DND-41 (cell line): Measurements from ENCODE around the gene HCST.

ENCODE experiments used
- ATAC-seq: fragments of 200-7000 bp; cut with Tn5 transposase; 3 replicates; pipeline ENCODE4 v1.9.1; 2021; ENCODE audit warnings: low read depth; ENCODE audit not compliant: insufficient read depth
- DNase-seq: peaks from one replicate; pipeline ENCODE4 v3.0.0-alpha.2; 2020
- H2AFZ ChIP-seq: 2 replicates; pipeline ENCODE4 v1.6.0; 2012; ENCODE audit warnings: low read depth, low read length
- H3K27ac ChIP-seq: 2 replicates; pipeline ENCODE4 v1.5.1; 2012; ENCODE audit warnings: low read length, inconsistent platforms
- H3K27me3 ChIP-seq: fragments of 200-600 bp; sonication (generic); 2 replicates; pipeline ENCODE4 v1.6.0; 2012; ENCODE audit warnings: low read length, mild to moderate bottlenecking, inconsistent platforms; ENCODE audit not compliant: insufficient read depth, poor library complexity
- H3K36me3 ChIP-seq: 2 replicates; pipeline ENCODE4 v1.5.1; 2012; ENCODE audit warnings: low read length, inconsistent platforms; ENCODE audit not compliant: insufficient read depth
- H3K4me1 ChIP-seq: 2 replicates; pipeline ENCODE4 v1.5.1; 2012; ENCODE audit warnings: mild to moderate bottlenecking, low read length; ENCODE audit not compliant: insufficient read depth
- H3K4me2 ChIP-seq: 2 replicates; pipeline ENCODE4 v1.6.0; 2012; ENCODE audit warnings: mild to moderate bottlenecking, moderate library complexity, low read length, inconsistent platforms; ENCODE audit not compliant: insufficient read depth
- H3K4me3 ChIP-seq, 2 experiments: fragments of 200-600 bp in 1 of 2; shearing (Covaris generic) in 1 of 2; 2 replicates each; pipeline ENCODE4 v1.5.1; 2012 to 2016; ENCODE audit warnings: inconsistent platforms in 2 of 2, low read length in 2 of 2, mild to moderate bottlenecking in 2 of 2, low read depth in 1 of 2, moderate library complexity in 1 of 2
- H3K79me2 ChIP-seq: 2 replicates; pipeline ENCODE4 v1.6.0; 2012; ENCODE audit warnings: low read length, inconsistent platforms; ENCODE audit not compliant: insufficient read depth
- H3K9ac ChIP-seq: 2 replicates; pipeline ENCODE4 v1.6.0; 2012; ENCODE audit warnings: low read depth, mild to moderate bottlenecking, inconsistent platforms, low read length, moderate library complexity
- H3K9me3 ChIP-seq: 2 replicates; pipeline ENCODE4 v1.5.1; 2012; ENCODE audit warnings: low read length, moderate library complexity, mild to moderate bottlenecking, inconsistent platforms; ENCODE audit not compliant: insufficient read depth, severe bottlenecking
- H4K20me1 ChIP-seq: 2 replicates; pipeline ENCODE4 v1.6.0; 2012; ENCODE audit warnings: low read length; ENCODE audit not compliant: insufficient read depth
- CTCF ChIP-seq: IDR thresholded peaks from 2 replicates; pipeline ENCODE4 v1.5.1; 2012; ENCODE audit warnings: borderline replicate concordance, low read length, moderate library complexity, mild to moderate bottlenecking; ENCODE audit not compliant: poor library complexity, severe bottlenecking; ENCODE audit errors: extremely low read depth
- EZH2 ChIP-seq: IDR thresholded peaks from 3 replicates; pipeline ENCODE4 v1.6.1; 2012; ENCODE audit warnings: borderline replicate concordance, low read depth, mild to moderate bottlenecking, moderate library complexity, low read length, inconsistent platforms; ENCODE audit not compliant: severe bottlenecking

HCST gene

GRCh38 chr19:35943321-35944301 lies 41.3 kb downstream of the HCST start:
- H4K20me1 ChIP-seq: peaks cover 22% of the 10 kb centered on the region
- H3K9ac ChIP-seq: no peak overlapping the region
- H3K4me2 ChIP-seq: no peak overlapping the region
- peaks cover 8% of the 10 kb centered on the region for H3K4me1 ChIP-seq
- no peaks in the 10 kb centered on the region for H3K9me3 ChIP-seq
- H2AFZ ChIP-seq: no peak overlapping the region
- H3K79me2 ChIP-seq: 0 out of 2 replicates have a peak, but pooled peaks cover 3% of the 10 kb centered on the region
- peaks cover 32% of the 10 kb centered on the region for H3K36me3 ChIP-seq
- H3K27ac ChIP-seq: no peak overlapping the region
- H3K4me3 ChIP-seq: no peak overlapping the region
- TF ChIP-seq CTCF (no peak), EZH2 (no peak)
- DNase-seq (no peak), ATAC-seq (no peak)
- no peaks in the 10 kb centered on the region for H3K27me3 ChIP-seq

- H2AFZ ChIP-seq: no peak overlapping the region
- H3K4me2 ChIP-seq: no peak overlapping the region
- H4K20me1 ChIP-seq: peaks cover 19% of the 10 kb centered on the region
- ATAC-seq (no peak), DNase-seq (no peak)
- H3K9ac ChIP-seq: no peak overlapping the region
- no peaks in the 10 kb centered on the region for H3K27me3 ChIP-seq
- no peaks in the 10 kb centered on the region for H3K9me3 ChIP-seq
- H3K27ac ChIP-seq: no peak overlapping the region
- TF ChIP-seq CTCF (no peak), EZH2 (no peak)
- H3K36me3 ChIP-seq: peaks cover 27% of the 10 kb centered on the region
- H3K4me1 ChIP-seq: no peaks in the 10 kb centered on the region
- no peaks in the 10 kb centered on the region for H3K79me2 ChIP-seq
- no peak overlapping the region for H3K4me3 ChIP-seq
Measured at GRCh38 chr19:35944556-35944955, 42.2 kb downstream of the HCST start.

- no peak overlapping the region for H3K27ac ChIP-seq
- no peaks in the 10 kb centered on the region for H3K9me3 ChIP-seq
- H3K4me3 ChIP-seq: no peak overlapping the region
- DNase-seq (no peak), ATAC-seq (no peak)
- H3K36me3 ChIP-seq: peaks cover 20% of the 10 kb centered on the region
- no peak for TF ChIP-seq EZH2
- no peak for TF ChIP-seq CTCF
- H3K27me3 ChIP-seq: no peaks in the 10 kb centered on the region
- H2AFZ ChIP-seq: no peak overlapping the region
- no peak overlapping the region for H3K4me2 ChIP-seq
- no peak overlapping the region for H3K9ac ChIP-seq
- H4K20me1 ChIP-seq: peaks cover 16% of the 10 kb centered on the region
- no peaks in the 10 kb centered on the region for H3K4me1 ChIP-seq
- H3K79me2 ChIP-seq: no peaks in the 10 kb centered on the region
Measured at GRCh38 chr19:35945121-35945790, 42.9 kb downstream of the HCST start.
